Panc1 (cell line): ENCODE measurements around the gene DPH1.

Experiments
- POLR2AphosphoS5 ChIP-seq: IDR thresholded peaks from 2 replicates; pipeline ENCODE4 v1.6.1; 2012; ENCODE audit warnings: mild to moderate bottlenecking, low read depth, low read length, moderate library complexity
- SIN3A ChIP-seq: IDR thresholded peaks from 2 replicates; pipeline ENCODE4 v1.6.1; 2012; ENCODE audit warnings: low read depth, mild to moderate bottlenecking, low read length, moderate library complexity, borderline replicate concordance; ENCODE audit not compliant: insufficient read depth
- TCF7L2 ChIP-seq: IDR thresholded peaks from 2 replicates; pipeline ENCODE4 v1.6.1; 2011; ENCODE audit warnings: mild to moderate bottlenecking, low read depth, low read length, inconsistent platforms
- TF ChIP-seq, protein P1 (sequence below): fragments of 450-650 bp; IDR thresholded peaks from 2 replicates; pipeline ENCODE4 v1.5.1; 2017; ENCODE audit warnings: mild to moderate bottlenecking
- TF ChIP-seq, protein P2 (sequence below), 2 experiments: IDR thresholded peaks; 2 replicates each; pipeline ENCODE4 v1.6.1; 2011 to 2012; ENCODE audit warnings: low read depth in 2 of 2, control low read depth in 1 of 2, low read length in 1 of 2, mild to moderate bottlenecking in 1 of 2, moderate library complexity in 1 of 2; ENCODE audit not compliant: insufficient read depth in 1 of 2

DNA sequence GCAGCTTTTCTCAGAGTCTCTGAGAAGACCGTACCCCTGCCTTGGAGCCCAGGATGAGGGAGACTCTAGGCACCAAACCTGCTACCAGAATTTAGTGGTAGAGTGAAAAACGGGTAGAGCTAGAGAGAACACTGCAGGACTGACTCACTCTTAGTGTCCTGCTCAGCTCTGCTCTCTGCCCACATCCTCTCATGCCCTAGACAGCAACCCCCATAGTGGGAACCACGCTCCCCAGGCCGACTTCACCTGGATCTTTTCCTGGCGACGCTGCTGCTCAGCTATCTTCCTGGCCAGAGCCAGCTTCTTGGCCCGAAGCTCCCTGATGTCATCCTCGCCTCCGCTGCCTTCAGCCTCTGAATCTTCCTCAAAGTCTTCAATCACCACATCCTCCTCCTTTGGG is 51.6 kb downstream of the DPH1 start:
- TF ChIP-seq, protein P1, sequence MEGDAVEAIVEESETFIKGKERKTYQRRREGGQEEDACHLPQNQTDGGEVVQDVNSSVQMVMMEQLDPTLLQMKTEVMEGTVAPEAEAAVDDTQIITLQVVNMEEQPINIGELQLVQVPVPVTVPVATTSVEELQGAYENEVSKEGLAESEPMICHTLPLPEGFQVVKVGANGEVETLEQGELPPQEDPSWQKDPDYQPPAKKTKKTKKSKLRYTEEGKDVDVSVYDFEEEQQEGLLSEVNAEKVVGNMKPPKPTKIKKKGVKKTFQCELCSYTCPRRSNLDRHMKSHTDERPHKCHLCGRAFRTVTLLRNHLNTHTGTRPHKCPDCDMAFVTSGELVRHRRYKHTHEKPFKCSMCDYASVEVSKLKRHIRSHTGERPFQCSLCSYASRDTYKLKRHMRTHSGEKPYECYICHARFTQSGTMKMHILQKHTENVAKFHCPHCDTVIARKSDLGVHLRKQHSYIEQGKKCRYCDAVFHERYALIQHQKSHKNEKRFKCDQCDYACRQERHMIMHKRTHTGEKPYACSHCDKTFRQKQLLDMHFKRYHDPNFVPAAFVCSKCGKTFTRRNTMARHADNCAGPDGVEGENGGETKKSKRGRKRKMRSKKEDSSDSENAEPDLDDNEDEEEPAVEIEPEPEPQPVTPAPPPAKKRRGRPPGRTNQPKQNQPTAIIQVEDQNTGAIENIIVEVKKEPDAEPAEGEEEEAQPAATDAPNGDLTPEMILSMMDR = no peak
- TF ChIP-seq SIN3A (no peak), POLR2AphosphoS5 (no peak), TCF7L2 (no peak)
- TF ChIP-seq, protein P2, sequence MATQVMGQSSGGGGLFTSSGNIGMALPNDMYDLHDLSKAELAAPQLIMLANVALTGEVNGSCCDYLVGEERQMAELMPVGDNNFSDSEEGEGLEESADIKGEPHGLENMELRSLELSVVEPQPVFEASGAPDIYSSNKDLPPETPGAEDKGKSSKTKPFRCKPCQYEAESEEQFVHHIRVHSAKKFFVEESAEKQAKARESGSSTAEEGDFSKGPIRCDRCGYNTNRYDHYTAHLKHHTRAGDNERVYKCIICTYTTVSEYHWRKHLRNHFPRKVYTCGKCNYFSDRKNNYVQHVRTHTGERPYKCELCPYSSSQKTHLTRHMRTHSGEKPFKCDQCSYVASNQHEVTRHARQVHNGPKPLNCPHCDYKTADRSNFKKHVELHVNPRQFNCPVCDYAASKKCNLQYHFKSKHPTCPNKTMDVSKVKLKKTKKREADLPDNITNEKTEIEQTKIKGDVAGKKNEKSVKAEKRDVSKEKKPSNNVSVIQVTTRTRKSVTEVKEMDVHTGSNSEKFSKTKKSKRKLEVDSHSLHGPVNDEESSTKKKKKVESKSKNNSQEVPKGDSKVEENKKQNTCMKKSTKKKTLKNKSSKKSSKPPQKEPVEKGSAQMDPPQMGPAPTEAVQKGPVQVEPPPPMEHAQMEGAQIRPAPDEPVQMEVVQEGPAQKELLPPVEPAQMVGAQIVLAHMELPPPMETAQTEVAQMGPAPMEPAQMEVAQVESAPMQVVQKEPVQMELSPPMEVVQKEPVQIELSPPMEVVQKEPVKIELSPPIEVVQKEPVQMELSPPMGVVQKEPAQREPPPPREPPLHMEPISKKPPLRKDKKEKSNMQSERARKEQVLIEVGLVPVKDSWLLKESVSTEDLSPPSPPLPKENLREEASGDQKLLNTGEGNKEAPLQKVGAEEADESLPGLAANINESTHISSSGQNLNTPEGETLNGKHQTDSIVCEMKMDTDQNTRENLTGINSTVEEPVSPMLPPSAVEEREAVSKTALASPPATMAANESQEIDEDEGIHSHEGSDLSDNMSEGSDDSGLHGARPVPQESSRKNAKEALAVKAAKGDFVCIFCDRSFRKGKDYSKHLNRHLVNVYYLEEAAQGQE (IDR thresholded peaks at IDR 0.05; ENCODE audit: insufficient read depth in 1 of 2, low read depth in 2 of 2, low read length in 1 of 2) = no peak
